Measurements from ENCODE around the gene STARD13. TPM values are rescaled to one million over a fixed set of nuclear protein-coding genes. Genes with fewer than 3 reads are reported as not detected.

The STARD13 gene
- total RNA-seq, 2 donors from 2014 or later = 18.9 to 29.7 TPM

DNA sequence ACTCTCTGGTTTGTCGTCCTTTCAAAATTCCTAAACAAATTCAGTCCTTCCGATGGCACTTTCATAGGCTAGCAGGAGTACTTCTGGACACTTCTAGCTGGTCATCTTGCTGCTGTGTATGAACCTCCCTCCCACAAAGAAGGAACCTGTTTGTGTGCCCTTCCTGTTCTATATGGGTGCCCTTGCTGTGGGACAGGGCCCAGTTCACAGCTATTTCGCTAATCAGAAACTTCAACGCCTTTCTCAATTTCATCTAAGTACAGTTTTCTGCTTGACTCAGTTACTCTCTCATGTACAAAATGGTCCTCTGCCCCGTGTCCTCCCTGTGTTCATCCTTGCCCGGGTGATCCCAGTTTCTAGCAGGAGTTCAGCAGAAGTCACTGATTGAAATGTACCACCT, 96.1 kb downstream of the STARD13 start:
- H3K4me1 ChIP-seq = peaks cover 59% of the 10 kb centered on the region
- H3K4me3 ChIP-seq = no peak overlapping the region
- DNase-seq (no peak), ATAC-seq (no peak)
- TF ChIP-seq CTCF (IDR thresholded peaks at IDR 0.05) (no peak), POLR2A (IDR thresholded peaks at IDR 0.05) (no peak)
- 88 to 90% methylated on average over 5 to 6 of the region's 6 CpGs for WGBS, 2 donors
- intact Hi-C loops (cut with DNase I) = no loop called here
- no peaks in the 10 kb centered on the region for H3K9me3 ChIP-seq
- H3K36me3 ChIP-seq (replicated peaks in 1 of 2; ENCODE audit: insufficient read depth in 1 of 2, low read depth in 2 of 2) = no peaks in the 10 kb centered on the region
- no peaks in the 10 kb centered on the region for H3K27me3 ChIP-seq
- peak overlapping the region in 1 of 4 donors; percentile 51 for H3K27ac ChIP-seq

- no peak for ATAC-seq
- no peak for DNase-seq
- H3K27me3 ChIP-seq = no peaks in the 10 kb centered on the region
- H3K36me3 ChIP-seq (replicated peaks in 1 of 2; ENCODE audit: insufficient read depth in 1 of 2, low read depth in 2 of 2) = no peaks in the 10 kb centered on the region
- intact Hi-C loops (cut with DNase I) = no loop called here
- no peaks in the 10 kb centered on the region for H3K9me3 ChIP-seq
- peak overlapping the region in 1 of 4 donors; percentile 51 for H3K27ac ChIP-seq
- peaks cover 60% of the 10 kb centered on the region for H3K4me1 ChIP-seq
- whole genome bisulfite sequencing, 2 donors = 56 to 64% methylated on average over 4 of the region's 4 CpGs
- no peak overlapping the region for H3K4me3 ChIP-seq
- TF ChIP-seq CTCF (IDR thresholded peaks at IDR 0.05) = no peak
- no peak for TF ChIP-seq POLR2A (IDR thresholded peaks at IDR 0.05)
These were observed 97.3 kb downstream of the STARD13 start for GRCh38 chr13:33188093-33188882.

DNA sequence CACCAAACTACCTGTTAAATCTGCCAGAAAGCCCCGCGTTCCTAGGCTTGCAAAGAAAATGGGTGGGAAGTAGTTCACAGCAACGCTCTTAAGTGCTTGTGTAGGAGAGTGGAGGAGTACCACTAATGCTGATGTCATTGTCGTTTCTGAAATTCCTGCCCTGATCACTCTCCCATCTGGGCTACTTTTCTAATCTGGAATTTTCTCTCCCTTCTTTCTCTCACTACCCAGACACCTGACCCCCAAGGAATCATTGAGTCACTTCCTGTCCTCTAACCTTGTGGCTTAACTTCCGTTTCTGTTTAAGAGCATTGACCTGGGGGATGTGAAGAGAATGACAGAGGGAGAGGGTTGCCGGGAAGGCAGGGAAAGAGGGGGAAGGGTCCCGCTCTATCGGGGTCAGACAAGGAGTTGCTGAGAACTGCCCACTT, 98.7 kb downstream of the STARD13 start:
- no peak for TF ChIP-seq CTCF (IDR thresholded peaks at IDR 0.05)
- no peak for TF ChIP-seq POLR2A (IDR thresholded peaks at IDR 0.05)
- intact Hi-C loops (cut with DNase I) = no loop called here
- peaks cover 58% of the 10 kb centered on the region for H3K4me1 ChIP-seq
- H3K4me3 ChIP-seq = no peak overlapping the region
- no peak for ATAC-seq
- H3K36me3 ChIP-seq (replicated peaks in 1 of 2; ENCODE audit: insufficient read depth in 1 of 2, low read depth in 2 of 2) = no peaks in the 10 kb centered on the region
- no peaks in the 10 kb centered on the region for H3K9me3 ChIP-seq
- H3K27me3 ChIP-seq = no peaks in the 10 kb centered on the region
- WGBS, 2 donors = 63 to 71% methylated on average over 8 of the region's 8 CpGs
- no peak for DNase-seq
- H3K27ac ChIP-seq = peak overlapping the region in 3 of 4 donors; percentile 1 to 52 (median 22)

- WGBS, 2 donors = 85 to 90% methylated on average over 6 of the region's 6 CpGs
- TF ChIP-seq POLR2A (IDR thresholded peaks at IDR 0.05) (no peak), CTCF (IDR thresholded peaks at IDR 0.05) (no peak)
- ATAC-seq (no peak), DNase-seq (no peak)
- H3K27me3 ChIP-seq = no peaks in the 10 kb centered on the region
- intact Hi-C loops (cut with DNase I) = no loop called here
- H3K36me3 ChIP-seq (replicated peaks in 1 of 2; ENCODE audit: insufficient read depth in 1 of 2, low read depth in 2 of 2) = no peaks in the 10 kb centered on the region
- peak overlapping the region in 1 of 4 donors; percentile 22 for H3K27ac ChIP-seq
- H3K9me3 ChIP-seq = no peaks in the 10 kb centered on the region
- no peak overlapping the region for H3K4me3 ChIP-seq
- H3K4me1 ChIP-seq = peaks cover 58% of the 10 kb centered on the region
These were observed 99.7 kb downstream of the STARD13 start for GRCh38 chr13:33185853-33186252.

DNA sequence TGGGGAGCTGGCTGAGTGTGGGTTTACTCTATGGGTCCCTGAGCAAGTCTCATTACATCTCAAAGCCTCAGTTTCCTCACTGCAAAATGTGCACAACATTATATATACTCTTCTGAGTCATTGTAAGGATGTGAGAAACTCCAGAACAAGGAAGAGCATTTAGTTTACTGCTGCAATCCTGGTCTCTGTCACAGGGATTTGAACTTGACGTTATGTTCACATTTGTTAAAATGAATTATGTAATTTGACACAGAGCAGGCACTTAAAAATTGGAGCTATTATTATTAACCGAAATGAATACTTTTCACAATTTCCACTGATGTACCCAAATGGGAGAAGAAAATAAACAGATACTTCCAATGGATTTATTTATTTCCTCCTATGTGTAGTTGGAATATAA, 101.0 kb downstream of the STARD13 start:
- WGBS, 2 donors = 63 to 71% methylated on average over 2 of the region's 2 CpGs
- Histone ChIP-seq H3K27me3 (no peaks in the 10 kb centered on the region), H3K36me3 (replicated peaks in 1 of 2; ENCODE audit: insufficient read depth in 1 of 2, low read depth in 2 of 2) (no peaks in the 10 kb centered on the region), H3K4me1 (peaks cover 63% of the 10 kb centered on the region), H3K4me3 (no peak overlapping the region), H3K9me3 (no peaks in the 10 kb centered on the region), H3K27ac (peak overlapping the region in 2 of 4 donors; percentile 63 to 82)
- intact Hi-C loops (cut with DNase I) = no loop called here
- TF ChIP-seq CTCF (IDR thresholded peaks at IDR 0.05) (no peak), POLR2A (IDR thresholded peaks at IDR 0.05) (no peak)
- no peak for DNase-seq
- no peak for ATAC-seq
